Retinal pigment epithelial cell (primary cell): ENCODE data around the gene DDI2.
"Not testable (repeated sequence)": the region's sequence is repeated elsewhere in the genome, so short reads cannot be mapped to it uniquely, and the experiment has no call there.

ENCODE experiments used
- DNase-seq: peaks from one replicate; pipeline ENCODE4 v3.0.0-alpha.2; 2010; ENCODE audit warnings: low read depth
- H3K4me3 ChIP-seq: 2 replicates; pipeline ENCODE4 v1.5.1; 2011; ENCODE audit warnings: mild to moderate bottlenecking, low read length, control low read depth, moderate library complexity
- TF ChIP-seq, protein P1 (sequence below): conservative IDR thresholded peaks from 2 replicates; pipeline ENCODE4 v1.5.1; 2011; ENCODE audit warnings: low read depth, low read length, control low read depth, inconsistent platforms

Gene DDI2

DNA sequence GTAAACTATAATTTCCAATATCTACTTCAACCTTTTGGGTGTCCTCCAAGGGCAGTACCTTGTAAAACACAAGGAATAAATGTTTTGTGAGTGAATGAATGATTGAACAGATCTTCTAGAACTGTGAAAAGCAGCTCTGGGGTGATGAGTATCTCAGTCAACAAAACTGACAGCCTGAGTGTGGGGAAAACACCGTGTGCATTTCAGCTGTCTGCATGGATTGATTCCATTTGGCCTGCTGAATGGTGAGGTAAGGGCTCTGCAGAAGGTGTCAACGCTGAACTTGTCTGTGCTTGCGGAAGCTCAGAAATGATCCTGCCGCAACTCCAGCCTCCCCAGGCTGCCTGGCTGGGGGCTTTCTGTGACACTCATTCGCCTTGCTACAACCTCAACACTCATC, 25.0 kb upstream of the DDI2 start:
- H3K4me3 ChIP-seq, result no peak overlapping the region
- DNase-seq, result no peak
- TF ChIP-seq, protein P1, sequence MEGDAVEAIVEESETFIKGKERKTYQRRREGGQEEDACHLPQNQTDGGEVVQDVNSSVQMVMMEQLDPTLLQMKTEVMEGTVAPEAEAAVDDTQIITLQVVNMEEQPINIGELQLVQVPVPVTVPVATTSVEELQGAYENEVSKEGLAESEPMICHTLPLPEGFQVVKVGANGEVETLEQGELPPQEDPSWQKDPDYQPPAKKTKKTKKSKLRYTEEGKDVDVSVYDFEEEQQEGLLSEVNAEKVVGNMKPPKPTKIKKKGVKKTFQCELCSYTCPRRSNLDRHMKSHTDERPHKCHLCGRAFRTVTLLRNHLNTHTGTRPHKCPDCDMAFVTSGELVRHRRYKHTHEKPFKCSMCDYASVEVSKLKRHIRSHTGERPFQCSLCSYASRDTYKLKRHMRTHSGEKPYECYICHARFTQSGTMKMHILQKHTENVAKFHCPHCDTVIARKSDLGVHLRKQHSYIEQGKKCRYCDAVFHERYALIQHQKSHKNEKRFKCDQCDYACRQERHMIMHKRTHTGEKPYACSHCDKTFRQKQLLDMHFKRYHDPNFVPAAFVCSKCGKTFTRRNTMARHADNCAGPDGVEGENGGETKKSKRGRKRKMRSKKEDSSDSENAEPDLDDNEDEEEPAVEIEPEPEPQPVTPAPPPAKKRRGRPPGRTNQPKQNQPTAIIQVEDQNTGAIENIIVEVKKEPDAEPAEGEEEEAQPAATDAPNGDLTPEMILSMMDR, result no peak

DNA sequence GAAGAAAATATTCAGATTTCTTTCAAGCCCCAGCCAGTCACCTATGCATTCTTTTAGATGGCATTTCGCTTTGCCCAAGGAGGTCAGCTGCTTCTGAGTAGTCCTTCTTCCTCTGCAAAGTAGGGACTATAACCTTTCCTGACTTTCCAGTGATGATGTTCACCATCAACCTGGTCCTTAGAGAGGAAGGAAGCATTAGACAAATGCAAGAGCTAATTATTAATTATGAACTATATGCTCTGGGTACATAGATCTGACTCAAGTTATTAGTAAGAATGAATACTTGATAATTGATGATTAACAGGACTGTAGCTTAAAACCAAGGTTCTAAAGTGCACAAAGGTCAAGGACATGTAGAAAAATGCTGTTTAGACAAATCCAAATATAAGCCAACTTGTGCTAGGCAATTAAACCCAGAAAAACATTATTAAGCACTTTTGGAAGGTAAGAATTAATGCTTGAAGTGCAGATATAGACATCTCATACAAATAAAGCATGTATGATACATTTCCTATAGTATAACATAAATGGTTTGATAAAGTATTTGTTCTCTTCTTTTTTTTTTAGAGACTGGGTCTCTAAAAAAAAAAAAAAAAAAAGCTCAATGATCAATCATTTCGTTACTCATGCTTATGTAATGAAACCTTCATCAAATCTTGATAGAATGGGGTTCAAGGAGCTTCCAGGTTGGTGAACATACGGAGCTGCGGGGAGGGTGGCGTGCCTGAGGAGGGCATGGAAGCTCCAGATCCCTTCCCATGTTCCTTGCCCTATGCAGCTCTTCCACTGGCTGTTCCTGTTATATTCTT, 21.2 kb upstream of the DDI2 start:
- no peak overlapping the region for H3K4me3 ChIP-seq
- TF ChIP-seq, protein P1, result no peak
- no peak for DNase-seq

DNA sequence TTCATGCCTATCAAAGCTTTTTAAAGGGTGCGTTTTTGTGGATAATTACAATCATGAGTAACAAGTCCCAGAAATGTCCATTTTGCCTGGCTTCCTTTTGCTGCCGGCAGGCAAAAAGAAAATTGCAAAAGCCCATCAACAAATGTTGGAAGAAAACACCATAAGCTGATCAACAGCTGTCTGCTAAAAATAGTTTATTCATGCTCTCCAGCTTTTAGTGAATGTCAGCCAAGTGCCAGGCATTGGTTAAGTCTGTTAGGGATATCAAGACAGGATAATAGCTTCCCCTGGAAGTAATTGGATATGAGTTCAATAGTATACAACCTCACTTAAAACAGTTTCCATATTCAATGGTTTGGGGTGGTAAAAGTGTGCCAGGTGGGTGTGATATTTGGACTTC, 18.8 kb upstream of the DDI2 start:
- no peak overlapping the region for H3K4me3 ChIP-seq
- TF ChIP-seq, protein P1, result no peak
- DNase-seq, result no peak

DNA sequence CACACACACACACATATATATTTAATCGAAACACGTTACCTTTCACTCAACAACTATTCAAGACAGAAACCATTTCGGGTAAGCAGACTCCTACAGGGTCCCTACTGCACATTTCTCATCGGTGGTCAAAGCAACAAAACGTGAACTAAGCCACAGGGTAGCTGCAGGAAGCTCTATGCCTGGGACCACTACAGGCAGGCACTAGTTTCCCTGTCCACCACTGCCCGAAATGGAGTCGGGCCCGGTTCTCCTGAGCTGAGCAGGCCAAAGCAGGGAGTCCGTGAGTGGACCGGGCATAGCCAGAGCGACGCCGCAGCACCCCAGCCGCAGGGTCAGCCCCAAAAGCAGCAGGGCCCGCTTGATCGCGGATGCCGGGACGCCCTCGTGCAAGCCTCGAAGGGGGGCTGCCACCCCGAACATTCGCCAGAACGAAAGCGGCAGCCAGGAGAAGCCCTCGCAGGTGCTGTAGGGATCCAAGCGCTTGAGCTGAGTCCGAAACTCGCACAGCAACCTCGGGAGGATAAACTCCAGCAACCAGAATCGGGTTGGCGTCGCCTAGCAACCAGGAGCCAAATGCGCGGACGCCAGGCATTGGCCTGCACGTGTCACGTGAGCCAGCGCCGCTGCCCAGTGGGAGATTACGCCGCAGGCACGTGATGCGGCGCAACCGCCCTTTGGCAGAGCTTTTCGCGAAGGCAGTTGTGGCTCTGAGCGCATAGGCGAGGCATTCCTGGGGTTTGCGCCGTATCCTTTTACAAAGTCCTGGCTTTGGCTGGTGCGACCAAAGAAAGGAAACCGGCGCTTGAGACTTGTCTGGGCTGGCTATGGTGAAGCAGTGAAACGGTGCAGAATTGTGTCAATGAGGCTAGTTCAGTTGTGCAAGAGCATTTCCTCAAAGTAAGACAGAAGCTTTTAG, 13.9 kb upstream of the DDI2 start:
- peak overlapping the region; percentile 64 for H3K4me3 ChIP-seq
- TF ChIP-seq, protein P1, result no peak
- peak; percentile 89 for DNase-seq

DNA sequence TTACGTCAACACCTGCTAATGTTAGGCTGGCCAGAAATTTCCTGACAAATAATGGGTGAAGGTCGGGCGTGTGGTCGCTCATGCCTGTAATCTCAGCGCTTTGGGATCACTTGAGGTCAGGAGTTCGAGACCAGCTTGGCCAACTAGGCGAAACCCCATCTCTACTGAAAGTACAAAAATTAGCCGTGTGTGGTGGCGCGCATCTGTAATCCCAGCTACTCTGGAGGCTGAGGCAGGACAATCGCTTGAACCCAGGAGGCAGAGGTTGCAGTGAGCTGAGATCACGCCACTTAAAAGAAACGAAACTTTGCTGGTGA, 13.3 kb upstream of the DDI2 start:
- peak overlapping the region; percentile 64 for H3K4me3 ChIP-seq
- not testable (repeated sequence) for DNase-seq

DNA sequence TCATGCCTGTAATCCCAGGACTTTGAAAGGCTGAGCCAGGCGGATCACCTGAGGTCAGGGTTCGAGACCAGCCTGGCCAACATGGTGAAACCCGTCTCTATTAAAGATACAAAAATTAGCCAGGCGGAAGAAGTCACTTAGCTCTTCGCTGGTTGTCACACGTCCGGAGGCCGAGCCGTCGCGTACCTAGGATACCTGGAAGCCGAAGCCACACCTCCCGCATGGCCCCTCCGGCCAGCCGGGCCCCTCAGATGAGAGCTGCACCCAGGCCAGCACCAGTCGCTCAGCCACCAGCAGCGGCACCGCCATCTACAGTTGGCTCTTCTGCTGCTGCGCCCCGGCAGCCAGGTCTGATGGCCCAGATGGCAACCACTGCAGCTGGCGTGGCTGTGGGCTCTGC, 12.9 kb upstream of the DDI2 start:
- not testable (repeated sequence) for H3K4me3 ChIP-seq, DNase-seq

DNA sequence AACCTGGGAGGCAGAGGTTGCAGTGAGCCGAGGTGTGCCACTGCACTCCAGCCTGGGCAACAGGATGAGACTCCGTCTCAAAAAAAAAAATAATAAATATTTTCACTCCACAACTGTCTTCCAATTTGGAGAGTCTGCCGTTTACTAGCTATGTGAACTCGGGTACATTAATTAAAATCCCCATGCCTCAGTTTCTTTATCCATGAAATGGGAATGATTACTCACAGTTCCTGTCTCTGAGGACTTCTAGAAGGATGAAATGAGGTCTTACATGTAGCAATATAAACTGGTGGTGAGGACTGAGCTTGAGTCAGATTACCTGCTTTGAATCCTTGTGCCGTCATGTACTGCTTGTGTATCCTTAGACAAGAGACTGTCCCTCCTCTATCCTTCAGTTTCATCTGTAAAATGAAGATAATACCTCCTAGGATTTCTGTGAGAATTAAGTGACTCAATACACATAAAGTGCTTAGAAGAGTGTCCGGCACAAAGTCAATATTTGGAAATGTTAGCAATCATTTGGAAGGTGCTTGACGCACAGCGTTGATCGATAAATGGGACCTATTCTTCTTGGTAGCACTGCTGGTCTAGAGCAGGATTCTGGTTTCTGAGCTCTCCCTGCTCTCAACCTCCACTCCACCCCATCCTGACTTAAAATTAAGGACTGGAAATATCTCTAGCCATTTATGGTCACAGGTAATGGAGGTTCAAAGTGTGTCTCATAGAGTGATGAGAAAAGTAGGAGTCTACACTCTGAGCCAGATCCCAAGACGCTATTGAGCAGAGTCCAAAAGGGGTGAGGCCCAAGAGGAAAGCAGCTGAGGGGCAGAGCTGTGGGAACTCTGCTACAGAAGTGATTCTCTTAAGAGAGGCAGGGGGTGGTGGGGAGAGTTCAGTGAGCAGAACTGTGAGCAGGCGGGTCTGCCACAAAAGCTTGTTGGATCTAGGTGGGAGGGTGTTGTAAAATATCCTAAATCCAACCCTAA, 11.6 kb upstream of the DDI2 start:
- DNase-seq, result no peak
- TF ChIP-seq, protein P1, result no peak
- H3K4me3 ChIP-seq, result no peak overlapping the region
